Fibroblast of lung (primary cell): ENCODE measurements around the gene PDE10A.

Source experiments
- EZH2 ChIP-seq: IDR thresholded peaks from 2 replicates; pipeline ENCODE4 v1.5.1; 2012; ENCODE audit warnings: low read length, control low read depth, mild to moderate bottlenecking; ENCODE audit errors: missing control alignments
- TF ChIP-seq, protein P1 (sequence below), 2 donors: IDR thresholded peaks in 1 of 2; conservative IDR thresholded peaks in 1 of 2; 1 replicate in 1 of 2; 2 replicates in 1 of 2; pipeline ENCODE4 v1.5.1; 2011 to 2012; ENCODE audit warnings: low read length in 2 of 2, control low read depth in 1 of 2, inconsistent platforms in 1 of 2, low read depth in 1 of 2, mild to moderate bottlenecking in 1 of 2

DNA sequence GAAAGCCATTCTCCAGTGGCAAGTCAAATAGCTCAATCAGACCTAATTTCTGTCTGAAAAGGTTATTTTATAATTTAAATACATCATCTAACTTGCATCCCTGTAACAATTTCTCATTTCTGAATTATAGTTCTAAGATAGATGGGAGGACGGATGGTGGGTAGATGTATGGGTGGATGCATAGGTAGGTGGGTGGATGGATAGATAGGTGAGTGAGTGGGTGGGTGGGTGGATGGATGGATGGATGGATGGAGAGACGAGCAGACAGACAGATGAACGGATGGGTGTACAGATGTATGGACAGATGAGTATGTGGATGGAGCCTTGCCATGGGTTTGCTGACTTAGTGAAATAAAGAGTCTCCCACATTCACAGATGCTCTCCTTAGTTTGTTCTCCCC lies 20.0 kb downstream of the PDE10A start:
- TF ChIP-seq, protein P1, sequence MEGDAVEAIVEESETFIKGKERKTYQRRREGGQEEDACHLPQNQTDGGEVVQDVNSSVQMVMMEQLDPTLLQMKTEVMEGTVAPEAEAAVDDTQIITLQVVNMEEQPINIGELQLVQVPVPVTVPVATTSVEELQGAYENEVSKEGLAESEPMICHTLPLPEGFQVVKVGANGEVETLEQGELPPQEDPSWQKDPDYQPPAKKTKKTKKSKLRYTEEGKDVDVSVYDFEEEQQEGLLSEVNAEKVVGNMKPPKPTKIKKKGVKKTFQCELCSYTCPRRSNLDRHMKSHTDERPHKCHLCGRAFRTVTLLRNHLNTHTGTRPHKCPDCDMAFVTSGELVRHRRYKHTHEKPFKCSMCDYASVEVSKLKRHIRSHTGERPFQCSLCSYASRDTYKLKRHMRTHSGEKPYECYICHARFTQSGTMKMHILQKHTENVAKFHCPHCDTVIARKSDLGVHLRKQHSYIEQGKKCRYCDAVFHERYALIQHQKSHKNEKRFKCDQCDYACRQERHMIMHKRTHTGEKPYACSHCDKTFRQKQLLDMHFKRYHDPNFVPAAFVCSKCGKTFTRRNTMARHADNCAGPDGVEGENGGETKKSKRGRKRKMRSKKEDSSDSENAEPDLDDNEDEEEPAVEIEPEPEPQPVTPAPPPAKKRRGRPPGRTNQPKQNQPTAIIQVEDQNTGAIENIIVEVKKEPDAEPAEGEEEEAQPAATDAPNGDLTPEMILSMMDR (conservative IDR thresholded peaks at IDR 0.05 in 1 of 2, IDR thresholded peaks at IDR 0.05 in 1 of 2; ENCODE audit: low read depth in 1 of 2, low read length in 2 of 2), result no peak
- TF ChIP-seq EZH2, result no peak
